Loucy (cell line): Measurements from ENCODE around the gene TFCP2L1.

Experiments used
- EZH2phosphoT487 ChIP-seq: fragments of 200-600 bp; IDR thresholded peaks from 2 replicates; pipeline ENCODE4 v1.6.1; 2018; ENCODE audit warnings: antibody characterized with exemption, mild to moderate bottlenecking, moderate library complexity, borderline replicate concordance
- TF ChIP-seq, protein P1 (sequence below): fragments of 200-600 bp; sonication (generic); conservative IDR thresholded peaks from 2 replicates; pipeline ENCODE4 v1.5.1; 2014; ENCODE audit warnings: mild to moderate bottlenecking, antibody characterized with exemption, low read length

DNA sequence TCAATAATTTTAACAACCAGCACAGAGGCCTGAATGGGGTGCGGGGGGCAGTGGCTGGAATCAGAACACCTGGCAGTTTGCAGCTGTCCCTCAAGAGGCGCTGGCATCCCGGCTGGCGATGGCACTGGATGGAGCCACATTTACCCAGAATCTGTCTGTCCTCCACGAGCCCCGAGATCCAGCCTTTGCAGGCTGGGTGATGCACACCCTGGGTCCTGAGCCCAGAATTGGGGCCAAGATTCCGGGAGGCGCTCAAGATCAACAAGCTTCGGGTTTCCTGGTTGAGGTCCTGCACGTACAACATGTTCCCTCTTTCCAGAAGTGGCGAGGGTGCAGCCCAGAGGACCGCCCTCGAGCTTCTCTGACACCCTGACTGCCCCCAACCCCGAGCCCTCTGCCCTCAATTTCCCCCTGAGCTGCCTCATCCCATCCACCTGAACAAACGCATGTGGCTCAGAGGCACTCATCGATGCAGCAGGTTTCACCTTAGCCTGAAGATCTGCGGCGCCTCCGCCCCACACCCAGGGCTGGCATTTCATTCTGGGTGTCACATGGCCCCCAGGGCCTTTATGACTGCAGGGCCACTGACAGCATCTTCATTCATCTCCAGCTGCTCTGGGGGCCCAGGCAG lies 97.5 kb downstream of the TFCP2L1 start:
- TF ChIP-seq, protein P1, sequence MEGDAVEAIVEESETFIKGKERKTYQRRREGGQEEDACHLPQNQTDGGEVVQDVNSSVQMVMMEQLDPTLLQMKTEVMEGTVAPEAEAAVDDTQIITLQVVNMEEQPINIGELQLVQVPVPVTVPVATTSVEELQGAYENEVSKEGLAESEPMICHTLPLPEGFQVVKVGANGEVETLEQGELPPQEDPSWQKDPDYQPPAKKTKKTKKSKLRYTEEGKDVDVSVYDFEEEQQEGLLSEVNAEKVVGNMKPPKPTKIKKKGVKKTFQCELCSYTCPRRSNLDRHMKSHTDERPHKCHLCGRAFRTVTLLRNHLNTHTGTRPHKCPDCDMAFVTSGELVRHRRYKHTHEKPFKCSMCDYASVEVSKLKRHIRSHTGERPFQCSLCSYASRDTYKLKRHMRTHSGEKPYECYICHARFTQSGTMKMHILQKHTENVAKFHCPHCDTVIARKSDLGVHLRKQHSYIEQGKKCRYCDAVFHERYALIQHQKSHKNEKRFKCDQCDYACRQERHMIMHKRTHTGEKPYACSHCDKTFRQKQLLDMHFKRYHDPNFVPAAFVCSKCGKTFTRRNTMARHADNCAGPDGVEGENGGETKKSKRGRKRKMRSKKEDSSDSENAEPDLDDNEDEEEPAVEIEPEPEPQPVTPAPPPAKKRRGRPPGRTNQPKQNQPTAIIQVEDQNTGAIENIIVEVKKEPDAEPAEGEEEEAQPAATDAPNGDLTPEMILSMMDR, result no peak
- TF ChIP-seq EZH2phosphoT487, result no peak
